COLO668 (cell line): Measurements from ENCODE around the gene ITIH3.
A peak's percentile ranks its signal among the peaks of the same experiment; 100 is the strongest.
"Not testable (repeated sequence)": the region's sequence is repeated elsewhere in the genome, so short reads cannot be mapped to it uniquely, and the experiment has no call there.

ENCODE experiments used
- DNase-seq: peaks from one replicate; lab custom pipeline; 2025; ENCODE audit not compliant: unreplicated experiment; lab: John Stamatoyannopoulos, UW

ITIH3 gene, protein sequence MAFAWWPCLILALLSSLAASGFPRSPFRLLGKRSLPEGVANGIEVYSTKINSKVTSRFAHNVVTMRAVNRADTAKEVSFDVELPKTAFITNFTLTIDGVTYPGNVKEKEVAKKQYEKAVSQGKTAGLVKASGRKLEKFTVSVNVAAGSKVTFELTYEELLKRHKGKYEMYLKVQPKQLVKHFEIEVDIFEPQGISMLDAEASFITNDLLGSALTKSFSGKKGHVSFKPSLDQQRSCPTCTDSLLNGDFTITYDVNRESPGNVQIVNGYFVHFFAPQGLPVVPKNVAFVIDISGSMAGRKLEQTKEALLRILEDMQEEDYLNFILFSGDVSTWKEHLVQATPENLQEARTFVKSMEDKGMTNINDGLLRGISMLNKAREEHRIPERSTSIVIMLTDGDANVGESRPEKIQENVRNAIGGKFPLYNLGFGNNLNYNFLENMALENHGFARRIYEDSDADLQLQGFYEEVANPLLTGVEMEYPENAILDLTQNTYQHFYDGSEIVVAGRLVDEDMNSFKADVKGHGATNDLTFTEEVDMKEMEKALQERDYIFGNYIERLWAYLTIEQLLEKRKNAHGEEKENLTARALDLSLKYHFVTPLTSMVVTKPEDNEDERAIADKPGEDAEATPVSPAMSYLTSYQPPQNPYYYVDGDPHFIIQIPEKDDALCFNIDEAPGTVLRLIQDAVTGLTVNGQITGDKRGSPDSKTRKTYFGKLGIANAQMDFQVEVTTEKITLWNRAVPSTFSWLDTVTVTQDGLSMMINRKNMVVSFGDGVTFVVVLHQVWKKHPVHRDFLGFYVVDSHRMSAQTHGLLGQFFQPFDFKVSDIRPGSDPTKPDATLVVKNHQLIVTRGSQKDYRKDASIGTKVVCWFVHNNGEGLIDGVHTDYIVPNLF

DNA sequence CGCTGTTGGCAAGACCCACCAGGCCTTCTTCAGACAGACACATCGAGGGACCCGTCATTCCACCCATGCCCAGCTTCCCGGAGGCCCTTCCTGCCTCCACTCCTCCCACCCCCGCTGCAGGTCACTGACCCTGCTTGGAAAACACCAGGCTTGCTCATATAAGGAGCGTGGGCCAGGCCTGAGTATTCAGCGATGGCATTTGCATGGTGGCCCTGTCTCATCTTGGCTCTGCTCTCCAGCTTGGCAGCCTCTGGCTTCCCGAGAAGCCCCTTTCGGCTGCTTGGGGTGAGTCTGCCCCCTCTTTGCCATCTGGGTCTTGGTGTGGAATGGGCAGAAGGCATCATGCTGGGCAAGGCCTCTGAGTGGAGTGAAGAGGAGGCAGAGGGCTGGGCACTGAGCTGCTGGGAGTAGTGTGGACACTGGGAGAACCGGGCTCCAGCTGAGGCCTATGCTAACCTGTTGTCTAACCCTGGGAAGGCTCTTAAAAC, at the start of gene ITIH3:
Gene ITIH3, plus strand, starts transcription at position 185 of the 488 bp plus-strand sequence. Its CDS starts 8 bp downstream, at position 193.
- DNase-seq = no peak

DNA sequence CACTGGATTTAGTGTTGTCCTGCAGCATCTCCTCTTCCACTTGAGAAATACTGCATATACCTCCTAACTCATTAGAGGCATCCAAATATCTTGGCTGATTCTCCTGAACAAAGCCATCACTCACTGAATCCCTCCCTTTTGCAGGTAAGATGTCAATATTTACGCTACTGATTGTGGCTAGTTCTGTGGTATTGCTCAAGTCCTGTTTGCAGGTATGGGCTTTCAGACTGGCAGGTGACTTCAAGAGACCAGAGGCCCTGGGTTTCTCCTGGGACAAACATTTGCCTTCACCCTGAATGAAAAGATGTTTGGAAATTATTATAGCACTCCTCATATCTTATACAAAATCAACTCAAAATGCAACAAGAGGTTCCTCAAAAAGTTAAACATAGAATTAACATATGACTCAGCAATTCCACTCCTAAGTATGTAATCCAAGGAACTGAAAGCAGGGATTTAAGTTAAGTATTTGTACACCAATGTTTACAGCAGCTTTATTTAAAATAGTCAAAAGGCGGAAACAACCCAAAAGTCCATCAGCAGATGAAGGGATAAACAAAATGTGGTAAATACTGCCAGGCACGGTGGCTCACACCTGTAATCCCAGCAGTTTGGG, 42.4 kb upstream of the ITIH3 start:
- no peak for DNase-seq

DNA sequence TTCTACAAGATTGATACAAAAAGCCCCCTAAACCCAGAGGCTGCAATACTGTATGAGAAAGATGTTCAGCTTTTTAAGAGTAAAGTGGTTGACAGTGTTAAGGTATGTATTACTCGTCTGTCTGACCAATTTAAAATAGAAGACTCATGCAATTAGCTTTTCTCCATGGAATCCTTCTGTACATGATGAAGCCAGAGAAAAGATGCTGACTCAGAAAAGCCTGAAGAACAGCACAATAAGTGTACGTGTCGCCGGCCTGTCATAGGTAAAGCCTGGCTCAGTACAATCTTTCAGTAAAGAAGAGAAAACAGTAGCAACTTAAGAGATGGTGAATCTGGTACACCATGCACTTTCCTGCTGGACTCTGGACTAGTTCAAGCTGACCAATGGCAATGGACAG, 40.2 kb upstream of the ITIH3 start:
- no peak for DNase-seq

DNA sequence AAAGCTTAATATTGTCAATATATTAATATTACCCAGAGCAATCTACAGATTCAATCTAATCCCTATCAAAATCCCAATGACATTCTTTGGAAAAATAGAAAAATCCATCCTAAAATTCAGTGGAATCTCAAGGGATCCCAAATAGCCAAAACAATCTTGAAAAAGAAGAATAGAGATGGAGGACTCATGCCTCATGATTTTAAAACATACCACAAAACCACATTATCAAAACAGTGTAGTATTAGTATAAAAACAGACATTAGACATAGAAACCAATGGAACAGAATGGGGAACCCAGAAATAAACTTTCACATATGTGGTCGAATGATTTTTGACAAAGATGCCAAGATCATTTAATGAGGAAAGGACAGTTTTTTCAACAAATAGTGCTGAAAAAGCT, 38.5 kb upstream of the ITIH3 start:
- DNase-seq = no peak

DNA sequence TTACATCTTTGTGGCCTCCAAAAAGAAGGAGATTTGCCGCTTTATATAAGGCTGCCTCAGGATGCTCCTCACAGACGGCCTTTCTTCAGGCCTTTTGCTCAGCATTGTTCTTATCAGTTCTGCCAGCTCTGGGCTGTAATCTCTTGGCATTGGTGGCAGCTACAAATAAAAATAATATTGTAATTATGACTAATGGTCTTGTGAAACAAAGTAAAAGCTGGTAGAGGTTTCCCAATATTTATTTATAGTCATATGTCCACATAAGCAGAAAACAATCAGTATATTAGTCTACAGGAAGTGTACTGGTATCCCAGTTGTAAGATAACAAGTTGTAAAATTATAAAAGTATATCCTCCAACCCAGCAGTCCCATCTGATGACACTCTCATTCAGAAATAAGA, 31.1 kb upstream of the ITIH3 start:
- no peak for DNase-seq

DNA sequence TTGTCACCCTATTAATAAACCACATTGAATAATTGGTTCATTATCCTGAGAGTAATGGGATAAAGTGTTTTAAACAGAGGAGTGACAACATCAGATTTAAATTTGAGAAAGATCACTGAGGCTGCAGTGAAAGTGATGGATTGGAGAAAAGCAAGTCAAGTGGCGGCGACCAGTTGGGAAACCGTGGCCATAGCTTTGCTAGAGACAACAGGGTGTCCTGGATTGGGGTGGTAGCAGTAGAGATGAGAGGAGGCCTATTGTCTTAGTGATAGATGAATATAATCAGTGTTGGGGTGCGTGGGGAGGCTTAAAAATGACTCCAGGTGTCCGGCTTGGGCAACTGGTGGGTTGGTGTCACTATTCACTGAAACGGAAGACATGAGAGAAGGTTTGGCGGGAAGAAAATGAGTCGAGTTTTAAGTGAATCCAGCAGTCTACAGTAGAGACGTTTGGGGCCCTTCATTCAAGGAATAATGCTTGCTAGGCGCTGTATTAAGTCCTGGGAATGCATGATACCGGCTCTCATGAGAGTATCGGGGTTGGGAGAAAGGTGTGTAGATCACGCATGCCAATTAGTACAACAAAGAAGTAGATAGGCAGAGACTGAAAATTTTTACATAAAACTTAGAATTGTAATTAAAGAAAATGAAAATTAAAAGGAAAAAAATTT, 24.7 kb upstream of the ITIH3 start:
- no peak for DNase-seq

DNA sequence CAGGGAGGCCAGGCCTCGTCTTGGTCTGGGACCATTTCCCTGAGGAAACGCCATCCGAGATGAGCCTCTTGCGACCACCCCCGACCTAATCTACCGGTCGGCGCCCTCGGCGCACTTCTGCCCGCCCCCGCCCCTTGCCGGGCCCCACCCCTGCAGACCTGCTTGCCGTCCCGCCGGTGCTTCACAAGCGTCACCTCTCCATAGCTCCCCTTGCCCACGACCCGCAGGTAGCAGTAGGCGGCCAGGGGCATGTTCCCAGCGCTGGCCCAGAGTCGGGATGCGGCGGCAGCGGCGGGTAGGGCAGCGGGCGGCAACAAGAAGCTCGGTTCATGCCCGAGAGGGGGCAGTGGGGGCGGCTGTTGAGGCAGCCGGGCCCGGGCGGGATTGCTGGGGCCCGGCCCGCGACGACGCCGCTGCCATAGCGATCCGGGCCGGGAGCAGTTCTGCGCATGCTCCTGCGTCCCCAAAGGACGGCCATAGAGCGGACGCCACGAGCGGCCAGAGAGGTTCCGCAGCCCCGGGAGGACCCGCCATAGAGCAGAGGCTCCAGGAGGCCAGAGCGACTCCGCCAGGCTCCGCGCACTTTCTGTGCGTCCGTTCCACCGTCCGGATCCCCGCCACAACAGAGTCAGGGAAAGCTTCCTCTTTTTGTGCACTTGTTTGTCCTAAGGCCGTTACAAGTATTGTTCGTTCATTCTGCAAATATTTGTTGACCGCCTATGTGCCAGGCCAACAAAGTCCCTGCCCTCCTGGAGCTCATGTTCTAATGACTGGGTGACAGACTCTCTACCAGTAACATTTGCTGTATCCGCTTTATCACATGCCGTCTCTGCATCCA, 23.9 kb upstream of the ITIH3 start, which contains the start of gene NEK4:
Gene NEK4, minus strand, starts transcription at position 445 of the 838 bp plus-strand sequence. Its CDS starts 194 bp downstream, at position 251.
- DNase-seq = peak; percentile 90

DNA sequence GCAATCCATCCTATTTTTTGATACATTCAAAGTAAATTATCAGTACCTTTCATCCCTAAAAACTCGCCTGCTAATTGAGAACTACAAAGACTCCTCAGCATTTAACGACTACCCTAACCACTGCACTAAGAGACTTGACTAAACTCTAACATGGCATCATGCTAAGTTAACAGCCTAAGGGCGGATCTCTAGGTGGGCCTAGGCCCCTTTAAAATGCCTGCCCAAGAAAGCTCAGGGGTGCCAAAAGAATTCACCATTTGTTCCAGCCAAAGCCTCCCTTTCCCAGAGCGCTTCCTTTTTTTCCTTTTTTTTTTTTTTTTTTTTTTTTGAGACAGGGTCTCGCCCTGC, 23.3 kb upstream of the ITIH3 start:
- no peak for DNase-seq

DNA sequence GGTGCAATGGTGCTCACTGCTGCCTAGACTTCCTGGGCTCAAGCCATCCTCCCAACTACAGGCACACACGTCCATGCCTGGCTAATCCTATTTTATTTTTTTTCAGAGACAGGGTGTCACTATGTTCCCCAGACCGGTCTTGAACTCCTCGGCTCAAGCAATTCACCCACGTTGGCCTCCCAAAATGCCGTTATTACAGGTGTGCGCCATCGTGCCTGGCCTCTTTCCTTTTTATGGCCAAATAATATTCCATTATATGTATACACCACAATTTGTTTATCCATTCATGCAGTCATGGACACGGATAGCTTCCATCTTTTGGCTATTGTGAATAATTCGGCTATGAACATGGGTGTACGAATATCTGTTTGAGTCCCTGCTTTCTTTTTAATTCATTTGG, 22.9 kb upstream of the ITIH3 start:
- DNase-seq = no peak

DNA sequence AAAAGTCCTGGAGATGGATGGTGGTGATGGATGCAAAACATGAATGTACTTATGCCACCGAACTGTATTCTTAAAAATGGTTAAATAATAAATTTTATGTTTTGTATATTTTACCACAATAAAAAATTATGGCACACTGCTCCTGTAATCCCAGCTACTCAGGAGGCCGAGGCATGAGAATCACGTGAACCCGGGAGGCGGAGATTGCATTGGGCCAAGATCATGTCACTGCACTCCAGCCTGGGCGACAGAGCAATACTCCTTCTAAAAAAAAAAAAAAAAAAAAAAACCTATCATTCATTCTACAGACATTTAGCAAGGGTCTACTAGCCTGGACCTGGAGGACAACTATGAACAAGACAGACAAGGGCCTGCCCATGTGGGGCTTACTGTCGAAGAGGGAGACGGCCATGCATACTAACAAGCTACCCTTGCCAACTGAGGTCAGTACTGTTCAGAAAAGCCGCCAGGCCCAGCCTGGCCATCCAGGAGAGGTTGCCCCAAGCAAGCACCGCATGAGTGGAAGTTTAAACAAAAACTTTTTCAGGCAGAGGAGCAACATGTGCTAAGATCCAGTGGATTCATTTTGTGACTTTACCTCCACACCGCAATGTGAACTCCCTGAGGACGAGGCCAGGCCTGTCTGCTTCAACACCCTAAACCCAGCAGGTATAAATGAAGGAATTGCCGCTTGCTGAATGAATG, 21.1 kb upstream of the ITIH3 start:
- no peak for DNase-seq

DNA sequence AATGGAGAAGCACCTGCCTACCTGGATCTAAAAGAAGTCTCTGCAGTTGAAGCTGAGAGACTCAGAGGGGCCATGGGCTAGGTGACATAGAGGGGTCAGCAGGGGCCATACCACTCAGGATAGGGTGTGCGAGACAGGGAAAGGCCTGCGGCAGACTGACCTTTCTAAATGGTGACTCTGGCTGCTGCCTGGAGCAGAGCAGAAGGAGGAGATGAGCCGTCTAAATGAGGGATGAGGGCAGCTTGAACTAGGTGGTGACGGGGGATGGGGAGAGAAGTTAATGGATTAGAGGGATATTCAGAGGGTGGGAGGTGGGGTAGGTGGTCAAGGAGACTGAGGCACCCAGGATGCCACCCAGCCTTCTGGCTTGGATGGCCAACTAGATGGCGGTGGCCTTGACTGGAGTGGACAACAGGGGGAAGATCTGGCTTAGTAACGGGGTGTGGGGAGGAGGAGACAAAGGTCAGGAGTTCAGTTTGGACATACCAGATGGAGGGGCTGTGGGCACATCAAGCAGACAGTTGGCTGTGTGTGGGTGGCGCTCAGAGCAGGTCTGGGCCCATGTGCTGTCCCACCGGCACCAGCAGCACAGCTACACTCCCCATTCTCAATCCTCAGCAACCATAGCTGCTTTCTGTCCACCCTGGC, 20.4 kb upstream of the ITIH3 start:
- no peak for DNase-seq

DNA sequence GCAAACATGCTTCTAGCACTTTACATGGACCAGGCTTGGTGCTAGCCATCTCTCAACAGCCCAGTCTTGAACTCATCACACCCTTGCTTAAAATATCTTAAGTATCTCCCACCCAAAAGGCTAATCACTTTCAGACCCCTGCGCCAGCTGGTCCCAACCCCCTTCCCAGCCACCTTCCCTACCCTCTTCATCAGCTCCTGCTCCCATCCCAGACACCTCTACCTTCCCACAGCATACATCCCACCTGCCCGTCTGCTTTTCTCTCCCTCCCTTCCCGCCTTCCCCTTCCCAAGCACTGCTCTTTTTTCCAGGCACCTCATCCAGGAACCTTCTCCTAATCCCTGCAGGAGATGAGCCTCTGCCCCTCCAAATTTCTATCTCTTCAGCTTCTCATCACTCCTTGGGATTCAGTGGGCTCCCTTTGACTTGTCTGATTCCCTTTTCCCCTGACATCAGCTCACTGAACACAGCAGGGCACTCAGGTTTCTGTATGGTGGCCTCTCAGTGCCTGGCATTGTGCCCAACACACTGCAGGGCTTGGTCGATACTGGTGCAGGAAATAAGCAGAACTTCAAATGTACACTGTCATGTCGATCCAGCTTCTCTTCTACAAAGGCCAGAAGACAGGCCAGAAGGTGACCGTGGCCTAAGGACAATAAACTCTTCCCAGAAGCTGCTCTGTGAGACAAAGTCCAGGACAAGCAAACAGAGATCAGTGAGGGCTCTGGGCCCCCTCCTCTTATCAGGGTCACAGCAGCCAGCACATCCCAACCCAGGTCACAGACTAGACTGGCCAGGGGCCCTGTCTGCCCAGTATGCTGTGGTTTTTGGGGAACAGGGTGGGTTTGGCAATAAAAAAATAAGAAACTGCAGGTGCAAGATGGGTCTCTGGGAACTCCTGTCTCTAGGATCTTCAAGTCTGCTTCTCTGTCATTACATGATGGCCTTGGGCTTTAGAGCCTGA, 19.4 kb upstream of the ITIH3 start:
- peak; percentile 27 for DNase-seq

DNA sequence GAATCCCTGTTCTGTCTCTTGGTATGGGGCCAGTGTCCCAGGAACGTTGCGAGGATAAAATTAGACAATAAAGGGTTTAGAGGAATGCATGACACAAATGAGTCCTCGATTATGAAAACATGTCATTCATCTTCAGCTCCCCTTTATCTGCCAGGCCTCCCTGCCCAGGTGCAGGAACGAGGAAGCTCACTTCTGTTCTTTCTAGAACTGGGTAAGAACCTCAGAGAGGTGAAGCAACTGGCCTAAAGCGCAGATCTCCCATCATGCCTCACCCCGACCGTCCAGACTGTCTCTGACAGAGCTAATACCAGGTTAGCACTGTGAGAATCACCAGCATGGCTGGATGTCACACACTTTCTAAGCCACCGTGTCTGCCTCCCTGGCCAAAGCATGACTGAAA, 18.7 kb upstream of the ITIH3 start:
- no peak for DNase-seq

DNA sequence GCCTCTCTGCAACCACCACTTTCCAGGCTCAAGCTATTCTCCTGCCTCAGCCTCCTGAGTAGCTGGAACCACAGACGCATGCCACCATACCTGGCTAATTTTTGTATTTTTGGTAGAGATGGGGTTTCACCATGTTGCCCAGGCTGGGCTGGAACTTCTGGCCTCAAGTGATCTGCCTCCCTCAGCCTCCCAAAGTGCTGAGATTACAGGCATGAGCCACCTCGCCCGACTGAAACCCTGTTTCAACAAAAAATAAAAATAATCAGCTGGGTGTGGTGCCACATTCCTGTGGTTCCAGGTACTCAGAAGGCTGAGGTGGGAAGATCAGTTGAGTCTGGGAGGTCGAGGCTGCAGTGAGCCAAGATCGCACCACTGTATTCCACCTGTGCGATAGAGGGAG, 18.1 kb upstream of the ITIH3 start:
- not testable (repeated sequence) for DNase-seq

DNA sequence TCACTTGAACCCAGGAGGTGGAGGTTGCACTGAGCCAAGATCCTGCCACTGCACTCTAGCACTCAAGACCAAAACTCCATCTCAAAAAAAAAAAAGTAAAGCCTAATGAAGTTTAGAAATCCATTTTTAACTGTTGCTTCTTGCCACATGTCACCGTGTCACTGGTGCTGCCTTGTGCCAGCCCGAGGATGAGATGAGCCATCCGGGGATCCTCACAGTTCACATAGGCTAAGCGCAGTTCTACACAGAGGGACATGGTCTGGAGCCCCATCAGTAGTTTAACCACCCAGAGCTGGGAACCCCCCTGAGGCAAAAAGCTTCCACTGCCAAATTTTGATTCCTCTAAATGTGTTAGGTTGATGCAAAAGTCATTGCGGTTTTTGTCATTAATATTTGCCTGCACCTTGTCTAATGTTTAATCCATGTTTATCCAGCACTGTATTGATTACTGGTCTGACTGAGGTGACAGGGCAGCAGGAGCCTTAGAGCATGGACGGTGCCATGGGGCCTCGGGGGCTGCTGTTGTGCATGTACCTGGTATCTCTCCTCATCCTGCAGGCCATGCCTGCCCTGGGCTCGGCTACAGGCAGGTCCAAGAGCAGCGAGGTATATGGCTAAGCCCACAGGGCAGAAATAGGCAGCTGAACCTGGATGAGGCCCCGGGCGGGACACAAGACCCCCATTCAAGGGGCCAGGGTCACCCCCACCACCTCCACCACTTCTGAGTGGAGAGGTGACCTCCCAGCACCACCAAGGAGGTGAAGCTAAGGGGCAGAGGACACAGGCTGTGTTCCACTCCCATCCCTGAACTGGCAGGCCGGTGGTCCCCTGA, 17.3 kb upstream of the ITIH3 start, which contains the start of gene ITIH1:
Gene ITIH1, plus strand, starts transcription at position 473 of the 832 bp plus-strand sequence. Its CDS starts 17 bp downstream, at position 490.
- no peak for DNase-seq

DNA sequence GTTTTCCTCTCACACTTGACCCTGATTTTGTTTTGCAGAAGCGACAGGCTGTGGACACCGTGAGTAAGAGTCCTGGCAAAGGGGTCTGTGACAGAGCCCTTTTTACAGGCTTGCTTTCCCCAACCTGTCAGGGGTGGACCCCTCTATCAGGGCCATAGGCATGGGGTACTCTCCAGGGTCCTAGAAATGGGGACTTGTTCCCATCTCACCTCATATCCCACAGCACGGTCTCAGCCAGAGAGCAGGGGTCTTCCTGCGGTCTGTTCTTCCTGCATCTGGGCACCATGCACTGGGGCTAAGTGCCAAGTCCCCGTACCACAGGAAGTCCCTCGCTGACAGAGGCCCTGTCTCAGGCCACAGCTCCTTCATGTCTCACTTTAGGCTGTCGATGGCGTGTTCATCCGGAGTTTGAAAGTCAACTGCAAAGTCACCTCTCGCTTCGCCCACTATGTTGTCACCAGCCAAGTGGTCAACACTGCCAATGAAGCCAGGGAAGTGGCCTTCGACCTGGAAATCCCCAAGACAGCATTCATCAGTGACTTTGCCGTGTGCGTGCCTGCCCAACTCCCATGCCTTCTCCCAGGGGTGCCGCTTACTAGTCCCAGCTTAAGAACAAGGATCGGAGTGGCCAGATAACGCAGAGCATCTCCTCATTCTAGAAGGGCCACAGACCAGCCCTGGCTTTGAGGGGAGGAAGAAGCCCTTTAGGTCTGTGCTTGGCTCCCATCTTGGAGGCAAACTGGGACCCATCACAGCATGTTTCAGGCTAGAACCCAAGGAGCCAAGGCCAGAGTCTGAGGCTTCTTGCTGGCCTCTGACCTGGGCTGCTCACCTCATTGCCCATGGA, 16.4 kb upstream of the ITIH3 start:
- no peak for DNase-seq
